Hepatocyte (in vitro differentiated cells): ENCODE results near the gene SCNN1G. TPM values are rescaled to one million over a fixed set of nuclear protein-coding genes. Genes with fewer than 3 reads are reported as not detected.
A peak's percentile ranks its signal among the peaks of the same experiment; 100 is the strongest.

Source experiments
- DNase-seq: peaks from one replicate; pipeline ENCODE4 v3.0.0-alpha.2; 2016; ENCODE audit warnings: low spot score
- H2AFZ ChIP-seq: fragments of 200-600 bp; sonication (generic); 2 replicates; pipeline ENCODE4 v1.6.0; 2016; ENCODE audit warnings: antibody characterized with exemption, mild to moderate bottlenecking
- H3K27ac ChIP-seq: fragments of 200-600 bp; sonication (generic); 2 replicates; pipeline ENCODE4 v1.5.1; 2016; ENCODE audit warnings: mild to moderate bottlenecking
- H3K27me3 ChIP-seq: fragments of 200-600 bp; sonication (generic); 2 replicates; pipeline ENCODE4 v1.6.1; 2016
- H3K36me3 ChIP-seq: fragments of 200-600 bp; sonication (generic); replicated peaks from 2 replicates; pipeline ENCODE4 v1.5.1; 2016; ENCODE audit warnings: low read depth; ENCODE audit not compliant: insufficient read depth
- H3K4me1 ChIP-seq: fragments of 200-600 bp; sonication (generic); 2 replicates; pipeline ENCODE4 v1.5.1; 2016; ENCODE audit warnings: mild to moderate bottlenecking, moderate library complexity; ENCODE audit not compliant: insufficient read depth
- H3K4me2 ChIP-seq: fragments of 200-600 bp; sonication (generic); 2 replicates; pipeline ENCODE4 v1.6.0; 2016
- H3K4me3 ChIP-seq: fragments of 200-600 bp; sonication (generic); 2 replicates; pipeline ENCODE4 v1.5.1; 2016; ENCODE audit warnings: mild to moderate bottlenecking
- H3K79me2 ChIP-seq: fragments of 200-600 bp; sonication (generic); 2 replicates; pipeline ENCODE4 v1.6.0; 2017; ENCODE audit warnings: mild to moderate bottlenecking
- H3K9me2 ChIP-seq: fragments of 200-600 bp; sonication (generic); replicated peaks from 2 replicates; pipeline ENCODE4 v1.6.0; 2017; ENCODE audit warnings: mild to moderate bottlenecking; ENCODE audit not compliant: insufficient read depth
- H3K9me3 ChIP-seq: fragments of 200-600 bp; sonication (generic); 2 replicates; pipeline ENCODE4 v1.5.1; 2016; ENCODE audit warnings: low read depth, mild to moderate bottlenecking
- H4K20me1 ChIP-seq: fragments of 200-600 bp; sonication (generic); 2 replicates; pipeline ENCODE4 v1.6.0; 2016; ENCODE audit warnings: mild to moderate bottlenecking; ENCODE audit not compliant: insufficient read depth, poor library complexity, severe bottlenecking
- EZH2 ChIP-seq: fragments of 200-600 bp; sonication (generic); IDR thresholded peaks from 2 replicates; pipeline ENCODE4 v1.6.1; 2016; ENCODE audit warnings: antibody characterized with exemption, mild to moderate bottlenecking, borderline replicate concordance
- EZH2phosphoT487 ChIP-seq: fragments of 200-600 bp; sonication (generic); IDR thresholded peaks from one replicate; pipeline ENCODE4 v1.6.1; 2018; ENCODE audit warnings: antibody characterized with exemption, mild to moderate bottlenecking, low read depth, moderate library complexity; ENCODE audit not compliant: unreplicated experiment, severe bottlenecking
- WGBS: methylation state at CpG from one replicate; pipeline ENCODE4 v1.1.6; 2016; ENCODE audit warnings: low lambda C conversion rate; ENCODE audit errors: missing lambda C conversion rate; 5-methylcytosine and 5-hydroxymethylcytosine counted together
- polyA plus RNA-seq: library from polyadenylated mRNA; unstranded; fragments of >200 nt; fragmentation: Nextera tagmentation; extraction: Ambion mirVana; gene quantifications from 2 replicates; pipeline ENCODE4 v1.2.1, GENCODE V29; 2016
- total RNA-seq: library from RNA; depleted of rRNA; stranded (reverse); fragments of >200 nt; gene quantifications from 2 replicates; pipeline ENCODE4 v1.2.3, GENCODE V29; 2014
- TF ChIP-seq, protein P1 (sequence below): fragments of 200-600 bp; sonication (generic); IDR thresholded peaks from 2 replicates; pipeline ENCODE4 v1.5.1; 2016; ENCODE audit warnings: antibody characterized with exemption, mild to moderate bottlenecking; ENCODE audit not compliant: poor library complexity

SCNN1G gene
- total and polyA plus RNA-seq, 2 experiments from 2014 or later, result 0.23 to 0.69 TPM

DNA sequence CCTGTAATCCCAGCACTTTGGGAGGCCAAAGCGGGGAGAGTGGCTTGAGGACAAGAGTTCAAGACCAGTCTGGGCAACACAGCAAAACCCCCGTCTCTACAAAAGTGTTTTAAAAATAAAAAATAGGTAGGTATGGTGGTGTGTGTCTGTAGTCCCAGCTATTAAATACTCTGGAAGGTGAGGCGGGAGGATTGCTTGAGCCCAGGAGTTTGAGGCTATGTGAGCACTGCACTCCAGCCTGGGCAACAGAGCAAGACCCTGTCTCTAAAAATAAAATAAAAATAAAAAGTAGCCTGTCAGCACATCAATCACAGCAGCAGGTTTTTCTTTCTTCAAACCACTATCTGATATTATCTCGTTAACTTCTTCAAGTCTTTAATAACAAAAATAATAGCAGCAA is 34.9 kb upstream of the SCNN1G start:
- Histone ChIP-seq H3K27me3 (no peaks in the 10 kb centered on the region), H3K9me2 (no peaks in the 10 kb centered on the region), H3K4me2 (peak overlapping the region; percentile 100), H3K36me3 (no peaks in the 10 kb centered on the region), H3K27ac (no peak overlapping the region), H4K20me1 (peaks cover 6% of the 10 kb centered on the region), H3K4me1 (peaks cover 6% of the 10 kb centered on the region), H3K4me3 (no peak overlapping the region), H2AFZ (no peak overlapping the region), H3K79me2 (peaks cover 48% of the 10 kb centered on the region), H3K9me3 (no peaks in the 10 kb centered on the region)
- DNase-seq, result no peak
- TF ChIP-seq EZH2 (no peak), EZH2phosphoT487 (no peak)
- TF ChIP-seq, protein P1, sequence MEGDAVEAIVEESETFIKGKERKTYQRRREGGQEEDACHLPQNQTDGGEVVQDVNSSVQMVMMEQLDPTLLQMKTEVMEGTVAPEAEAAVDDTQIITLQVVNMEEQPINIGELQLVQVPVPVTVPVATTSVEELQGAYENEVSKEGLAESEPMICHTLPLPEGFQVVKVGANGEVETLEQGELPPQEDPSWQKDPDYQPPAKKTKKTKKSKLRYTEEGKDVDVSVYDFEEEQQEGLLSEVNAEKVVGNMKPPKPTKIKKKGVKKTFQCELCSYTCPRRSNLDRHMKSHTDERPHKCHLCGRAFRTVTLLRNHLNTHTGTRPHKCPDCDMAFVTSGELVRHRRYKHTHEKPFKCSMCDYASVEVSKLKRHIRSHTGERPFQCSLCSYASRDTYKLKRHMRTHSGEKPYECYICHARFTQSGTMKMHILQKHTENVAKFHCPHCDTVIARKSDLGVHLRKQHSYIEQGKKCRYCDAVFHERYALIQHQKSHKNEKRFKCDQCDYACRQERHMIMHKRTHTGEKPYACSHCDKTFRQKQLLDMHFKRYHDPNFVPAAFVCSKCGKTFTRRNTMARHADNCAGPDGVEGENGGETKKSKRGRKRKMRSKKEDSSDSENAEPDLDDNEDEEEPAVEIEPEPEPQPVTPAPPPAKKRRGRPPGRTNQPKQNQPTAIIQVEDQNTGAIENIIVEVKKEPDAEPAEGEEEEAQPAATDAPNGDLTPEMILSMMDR, result no peak
- WGBS, result 91% methylated on average over 4 of the region's 4 CpGs

DNA sequence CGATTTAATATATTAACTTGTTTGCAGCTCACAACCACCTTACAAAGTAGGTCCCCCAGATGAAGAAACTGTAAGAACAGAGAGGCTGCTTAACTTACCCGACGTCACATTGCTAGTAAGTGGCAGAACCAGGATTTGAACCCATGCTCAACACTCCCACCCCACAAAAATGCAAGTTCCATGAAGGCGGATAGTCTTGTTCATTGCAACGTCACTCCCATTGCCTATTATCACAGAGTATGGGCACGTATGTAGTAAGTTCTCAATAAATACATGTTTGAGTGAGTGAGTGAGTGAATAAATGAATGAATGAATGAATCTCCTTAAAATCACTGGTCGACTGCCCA is 34.4 kb upstream of the SCNN1G start:
- no peak overlapping the region for H3K27ac ChIP-seq
- H3K4me3 ChIP-seq, result peak overlapping the region; percentile 72
- peak overlapping the region; percentile 100 for H3K4me2 ChIP-seq
- peaks cover 6% of the 10 kb centered on the region for H4K20me1 ChIP-seq
- TF ChIP-seq EZH2, result no peak
- DNase-seq, result no peak
- H3K79me2 ChIP-seq, result peaks cover 45% of the 10 kb centered on the region
- H3K9me2 ChIP-seq, result no peaks in the 10 kb centered on the region
- no peaks in the 10 kb centered on the region for H3K36me3 ChIP-seq
- H3K4me1 ChIP-seq, result peaks cover 6% of the 10 kb centered on the region
- H2AFZ ChIP-seq, result peak overlapping the region; percentile 83
- no peaks in the 10 kb centered on the region for H3K27me3 ChIP-seq
- WGBS, result 52% methylated on average over 7 of the region's 7 CpGs
- no peaks in the 10 kb centered on the region for H3K9me3 ChIP-seq

DNA sequence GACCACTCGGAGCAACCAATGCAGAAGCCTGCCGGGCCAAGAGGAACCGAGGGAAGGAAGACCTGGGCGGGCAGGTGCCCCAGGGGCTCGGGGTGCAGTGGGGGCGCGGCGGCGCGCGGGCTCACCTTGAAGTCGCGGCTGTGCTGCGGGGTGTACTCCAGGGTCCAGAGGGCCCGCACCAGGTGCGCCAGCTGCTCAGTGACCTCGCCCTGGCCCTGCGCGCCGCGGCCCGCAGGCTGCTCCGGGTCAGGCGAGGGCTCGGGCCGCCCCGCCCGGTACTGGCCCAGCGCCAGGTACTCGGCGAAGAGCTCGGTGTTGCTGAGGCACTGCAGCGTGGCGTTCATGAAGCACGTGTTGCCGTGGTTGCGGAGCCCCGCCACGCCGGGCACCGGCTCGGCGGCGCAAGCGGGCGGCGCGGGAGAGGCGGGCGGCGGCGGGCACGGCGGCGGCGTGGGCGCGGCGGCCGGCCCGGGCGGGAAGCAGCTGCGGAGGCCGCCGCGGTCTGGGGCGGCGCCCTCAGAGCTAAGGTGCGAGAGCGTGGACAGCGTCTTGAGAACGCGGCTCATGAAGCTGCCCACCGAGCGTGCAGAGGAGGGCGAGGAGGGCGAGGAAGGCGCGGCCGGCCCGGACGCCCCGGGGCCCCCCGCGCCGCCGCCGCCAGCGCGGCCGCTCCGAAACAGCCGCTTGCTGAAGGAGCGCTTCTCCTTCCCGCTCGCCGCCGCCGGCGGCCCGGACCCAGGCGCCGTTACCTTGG is 33.9 kb upstream of the SCNN1G start:
- Histone ChIP-seq H3K27me3 (no peaks in the 10 kb centered on the region), H3K4me1 (peaks cover 6% of the 10 kb centered on the region), H2AFZ (peak overlapping the region; percentile 83), H3K4me2 (peak overlapping the region; percentile 100), H3K9me2 (no peaks in the 10 kb centered on the region), H3K79me2 (peaks cover 41% of the 10 kb centered on the region), H4K20me1 (peaks cover 6% of the 10 kb centered on the region), H3K4me3 (peak overlapping the region; percentile 72), H3K9me3 (no peaks in the 10 kb centered on the region), H3K36me3 (no peaks in the 10 kb centered on the region), H3K27ac (no peak overlapping the region)
- 2% methylated on average over 35 of the region's 103 CpGs for WGBS
- peak; percentile 71 for DNase-seq
- TF ChIP-seq, protein P1, result no peak
- no peak for TF ChIP-seq EZH2
- TF ChIP-seq EZH2phosphoT487, result no peak

DNA sequence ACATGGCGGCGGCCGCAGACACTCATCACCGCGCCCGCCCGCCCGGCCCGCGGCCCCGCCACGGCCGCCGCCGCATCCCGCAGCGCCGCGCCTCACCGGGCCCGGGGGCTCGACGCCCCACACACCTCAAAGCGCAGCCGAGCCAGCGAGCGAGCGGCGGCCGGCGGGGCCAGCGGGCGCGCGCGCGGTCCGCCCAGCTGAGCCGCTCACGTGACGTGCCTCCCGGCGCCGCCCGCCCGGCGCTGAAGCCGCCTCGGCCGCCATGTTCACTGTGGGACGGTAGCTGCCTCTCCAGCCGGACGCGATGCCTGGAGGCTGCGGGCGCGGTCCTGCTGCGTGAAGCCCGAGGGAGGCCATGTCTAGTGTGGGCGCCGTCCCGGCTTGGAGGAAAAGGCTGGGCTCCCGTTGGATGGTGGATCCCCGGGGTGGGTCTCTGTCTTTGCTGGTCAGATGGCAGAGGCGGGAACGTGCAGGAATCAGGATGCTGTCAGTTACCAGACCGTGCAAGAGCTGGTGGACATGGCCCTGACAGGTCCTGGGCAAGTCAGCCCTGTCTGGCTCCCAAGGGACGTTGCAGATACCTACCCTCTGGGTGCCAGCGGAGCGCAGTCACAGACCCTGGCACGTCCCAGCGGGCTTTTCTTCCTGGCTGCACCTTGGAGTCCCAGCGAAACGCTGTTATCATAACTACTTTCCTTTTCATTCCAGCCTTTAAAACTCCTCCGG is 33.1 kb upstream of the SCNN1G start, which contains the start of gene USP31:
TSS of gene USP31 (minus strand) at position 186 of the 726 bp plus-strand sequence. CDS start at position 4, 182 bp downstream.
- Histone ChIP-seq H3K4me1 (peaks cover 6% of the 10 kb centered on the region), H3K36me3 (no peaks in the 10 kb centered on the region), H3K4me3 (peak within 1 kb of the TSS; percentile 72), H3K9me3 (no peaks in the 10 kb centered on the region), H3K27ac (no peak within 1 kb of the TSS), H2AFZ (peak within 1 kb of the TSS; percentile 83), H3K4me2 (peak within 1 kb of the TSS; percentile 100), H3K79me2 (peaks cover 34% of the 10 kb centered on the region), H3K9me2 (no peaks in the 10 kb centered on the region), H4K20me1 (peaks cover 6% of the 10 kb centered on the region), H3K27me3 (no peaks in the 10 kb centered on the region)
- TF ChIP-seq EZH2phosphoT487 (no peak), EZH2 (no peak)
- TF ChIP-seq, protein P1, result no peak
- WGBS, result 2% methylated on average over 63 of the region's 75 CpGs
- peak; percentile 98 for DNase-seq
